Non-pigmented ciliary epithelial cell (primary cell): ENCODE results near the gene MS4A4A.

Experiments used
- DNase-seq: peaks from one replicate; pipeline ENCODE4 v3.0.0-alpha.2; 2010; ENCODE audit warnings: low read depth

The MS4A4A gene

GRCh38 chr11:60348116-60348515, 67.7 kb downstream of the MS4A4A start:
- no peak for DNase-seq

- DNase-seq = no peak
These were observed 69.5 kb downstream of the MS4A4A start for GRCh38 chr11:60349990-60350389.

GRCh38 chr11:60357771-60358170, 77.3 kb downstream of the MS4A4A start:
- DNase-seq = no peak
